ENCODE results near the gene ZNF263. TPM values are rescaled to one million over a fixed set of nuclear protein-coding genes. Genes with fewer than 3 reads are reported as not detected.

The ZNF263 gene
- total and polyA plus RNA-seq, 10 of the 15 experiments (the other 5 are each of a cell fraction or from before 2014, with no cell fraction given) = 4.7 to 45.6 (median 24.5) TPM

GRCh38 chr16:3305109-3306068 lies 22.1 kb downstream of the ZNF263 start, which contains the start of the genes TIGD7 and ZNF75A (continued):
- TF ChIP-seq EZH2 (IDR thresholded peaks at IDR 0.05; ENCODE audit: borderline replicate concordance, control insufficient read depth, low read depth, low read length) (no peak), MLLT1 (IDR thresholded peaks at IDR 0.05) (no peak), MTA2 (IDR thresholded peaks at IDR 0.05; ENCODE audit: low read depth) (no peak), KDM1A (IDR thresholded peaks at IDR 0.05; ENCODE audit: borderline replicate concordance) (no peak), E2F8 (IDR thresholded peaks at IDR 0.05; ENCODE audit: low read depth, partially characterized antibody) (no peak), PRDM15 (CRISPR knock-in tag; IDR thresholded peaks at IDR 0.05) (no peak), JUNB (IDR thresholded peaks at IDR 0.05) (no peak), USF2 (IDR thresholded peaks at IDR 0.05; ENCODE audit: borderline replicate concordance, low read depth, low read length) (no peak), JUND (IDR thresholded peaks at IDR 0.05; ENCODE audit: low read depth, low read length) (no peak), NR2C1 (IDR thresholded peaks at IDR 0.05) (peak; percentile 51), BMI1 (IDR thresholded peaks at IDR 0.05; ENCODE audit: borderline replicate concordance) (no peak), CUX1 (IDR thresholded peaks at IDR 0.05; ENCODE audit: insufficient replicate concordance, low read depth, low read length) (no peak), ZNF384 (IDR thresholded peaks at IDR 0.05; ENCODE audit: borderline replicate concordance, low read depth, low read length) (no peak)
